HepG2 (cell line): ENCODE data around the gene TACR3.

Experiments used
- BCL6 ChIP-seq: IDR thresholded peaks from 2 replicates; pipeline ENCODE4 v1.6.1; 2016; ENCODE audit warnings: missing genetic modification reagents, missing compliant biosample characterization
- EHMT2 ChIP-seq: fragments of 200-600 bp; sonication (generic); IDR thresholded peaks from 2 replicates; pipeline ENCODE4 v1.7.0; 2017; ENCODE audit warnings: antibody characterized with exemption, low read depth, low read length, borderline replicate concordance
- HNF4G ChIP-seq, 2 experiments: sonication (generic) in 1 of 2; formaldehyde crosslinking in 1 of 2; IDR thresholded peaks; 2 replicates each; pipeline versions ENCODE4 v1.4.0 to v1.6.1; 2011 to 2020; ENCODE audit warnings: borderline replicate concordance in 2 of 2, low read depth in 2 of 2, mild to moderate bottlenecking in 2 of 2, low read length in 1 of 2, missing genetic modification reagents in 1 of 2, moderate library complexity in 1 of 2
- XRCC5 ChIP-seq: fragments of 200-400 bp; formaldehyde crosslinking; optimal IDR thresholded peaks from 2 replicates; pipeline ENCODE3; 2017; ENCODE audit warnings: mild to moderate bottlenecking, low read length
- TF ChIP-seq, protein P1 (sequence below), 2 experiments: fragments of 450-650 bp in 1 of 2; sonication (generic) in 1 of 2; formaldehyde crosslinking in 1 of 2; IDR thresholded peaks; 2 replicates each; pipeline versions ENCODE4 v1.6.1 to v1.8.0; 2016 to 2022; ENCODE audit warnings: antibody characterized with exemption in 1 of 2, mild to moderate bottlenecking in 1 of 2, missing genetic modification reagents in 1 of 2

DNA sequence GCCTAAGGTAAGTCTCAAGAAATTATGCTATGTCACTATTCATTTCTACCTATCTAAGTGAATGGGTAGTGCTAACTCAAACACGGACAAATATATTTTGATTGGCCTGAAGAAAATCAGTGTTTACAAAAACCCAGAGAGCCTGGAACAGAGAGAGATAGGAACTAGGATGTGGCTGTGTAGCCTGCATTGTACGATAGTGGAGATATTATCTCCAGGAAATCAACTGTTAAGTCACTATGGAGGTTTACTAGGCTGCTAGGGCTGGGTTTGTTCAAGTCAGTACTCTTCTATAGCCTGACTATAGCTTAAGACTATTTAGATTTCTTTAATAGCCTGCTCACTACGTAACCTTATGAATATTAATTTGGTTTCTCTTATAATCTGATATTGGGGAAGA, 127.9 kb downstream of the TACR3 start:
- TF ChIP-seq, protein P1, sequence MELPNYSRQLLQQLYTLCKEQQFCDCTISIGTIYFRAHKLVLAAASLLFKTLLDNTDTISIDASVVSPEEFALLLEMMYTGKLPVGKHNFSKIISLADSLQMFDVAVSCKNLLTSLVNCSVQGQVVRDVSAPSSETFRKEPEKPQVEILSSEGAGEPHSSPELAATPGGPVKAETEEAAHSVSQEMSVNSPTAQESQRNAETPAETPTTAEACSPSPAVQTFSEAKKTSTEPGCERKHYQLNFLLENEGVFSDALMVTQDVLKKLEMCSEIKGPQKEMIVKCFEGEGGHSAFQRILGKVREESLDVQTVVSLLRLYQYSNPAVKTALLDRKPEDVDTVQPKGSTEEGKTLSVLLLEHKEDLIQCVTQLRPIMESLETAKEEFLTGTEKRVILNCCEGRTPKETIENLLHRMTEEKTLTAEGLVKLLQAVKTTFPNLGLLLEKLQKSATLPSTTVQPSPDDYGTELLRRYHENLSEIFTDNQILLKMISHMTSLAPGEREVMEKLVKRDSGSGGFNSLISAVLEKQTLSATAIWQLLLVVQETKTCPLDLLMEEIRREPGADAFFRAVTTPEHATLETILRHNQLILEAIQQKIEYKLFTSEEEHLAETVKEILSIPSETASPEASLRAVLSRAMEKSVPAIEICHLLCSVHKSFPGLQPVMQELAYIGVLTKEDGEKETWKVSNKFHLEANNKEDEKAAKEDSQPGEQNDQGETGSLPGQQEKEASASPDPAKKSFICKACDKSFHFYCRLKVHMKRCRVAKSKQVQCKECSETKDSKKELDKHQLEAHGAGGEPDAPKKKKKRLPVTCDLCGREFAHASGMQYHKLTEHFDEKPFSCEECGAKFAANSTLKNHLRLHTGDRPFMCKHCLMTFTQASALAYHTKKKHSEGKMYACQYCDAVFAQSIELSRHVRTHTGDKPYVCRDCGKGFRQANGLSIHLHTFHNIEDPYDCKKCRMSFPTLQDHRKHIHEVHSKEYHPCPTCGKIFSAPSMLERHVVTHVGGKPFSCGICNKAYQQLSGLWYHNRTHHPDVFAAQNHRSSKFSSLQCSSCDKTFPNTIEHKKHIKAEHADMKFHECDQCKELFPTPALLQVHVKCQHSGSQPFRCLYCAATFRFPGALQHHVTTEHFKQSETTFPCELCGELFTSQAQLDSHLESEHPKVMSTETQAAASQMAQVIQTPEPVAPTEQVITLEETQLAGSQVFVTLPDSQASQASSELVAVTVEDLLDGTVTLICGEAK (IDR thresholded peaks at IDR 0.05): no peak
- TF ChIP-seq, protein P1 (CRISPR knock-in tag; IDR thresholded peaks at IDR 0.05): no peak
- no peak for TF ChIP-seq XRCC5
- no peak for TF ChIP-seq EHMT2
- no peak for TF ChIP-seq HNF4G (IDR thresholded peaks at IDR 0.05; ENCODE audit: borderline replicate concordance, low read depth, low read length)
- no peak for TF ChIP-seq HNF4G (CRISPR knock-in tag; IDR thresholded peaks at IDR 0.05; ENCODE audit: borderline replicate concordance, low read depth)
- TF ChIP-seq BCL6 (CRISPR knock-in tag): no peak
